Measurements from ENCODE around the gene VAV3. TPM values are rescaled to one million over a fixed set of nuclear protein-coding genes. Genes with fewer than 3 reads are reported as not detected.

Gene VAV3
- total RNA-seq, 2 experiments from 2014 or later = 5.5 to 5.6 TPM

DNA sequence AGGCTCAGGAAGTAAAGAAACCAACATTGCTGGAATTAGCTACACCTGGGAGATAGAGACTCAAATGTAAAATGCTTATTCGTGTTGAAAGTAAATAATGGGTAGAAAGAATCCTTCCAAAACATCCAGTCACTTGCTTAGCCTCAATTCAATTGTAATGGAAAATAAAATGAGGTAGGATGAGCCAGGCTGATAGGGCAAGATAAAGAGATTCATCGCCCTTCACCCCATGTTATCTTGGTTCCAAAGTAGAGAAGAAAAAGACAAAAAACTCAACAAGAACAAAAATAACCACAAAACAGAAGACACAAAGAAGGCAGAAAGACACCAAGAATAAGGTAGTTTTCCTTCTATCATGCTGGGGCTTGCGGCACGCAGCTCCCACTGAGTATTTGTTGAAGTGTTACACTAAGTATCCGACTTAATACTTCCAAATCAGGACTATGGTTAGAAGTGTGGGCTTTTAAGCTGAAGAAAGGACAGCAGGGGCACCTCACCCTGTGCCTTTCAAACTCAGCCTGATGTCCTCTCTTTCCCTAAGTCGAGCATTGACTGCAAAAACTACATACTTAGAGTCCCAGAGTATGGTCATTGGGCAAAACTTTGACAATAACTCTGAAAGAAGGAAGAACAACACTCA, 202.1 kb downstream of the VAV3 start:
- Mint-ChIP-seq H3K4me1 (ENCODE audit: low read depth) (no peaks in the 10 kb centered on the region), H3K27me3 (no peaks in the 10 kb centered on the region), H3K36me3 (ENCODE audit: low read depth) (peaks cover 6% of the 10 kb centered on the region), H3K27ac (no peak overlapping the region), H3K4me3 (no peak overlapping the region), H3K9me3 (no peaks in the 10 kb centered on the region)
- TF ChIP-seq, protein P1, sequence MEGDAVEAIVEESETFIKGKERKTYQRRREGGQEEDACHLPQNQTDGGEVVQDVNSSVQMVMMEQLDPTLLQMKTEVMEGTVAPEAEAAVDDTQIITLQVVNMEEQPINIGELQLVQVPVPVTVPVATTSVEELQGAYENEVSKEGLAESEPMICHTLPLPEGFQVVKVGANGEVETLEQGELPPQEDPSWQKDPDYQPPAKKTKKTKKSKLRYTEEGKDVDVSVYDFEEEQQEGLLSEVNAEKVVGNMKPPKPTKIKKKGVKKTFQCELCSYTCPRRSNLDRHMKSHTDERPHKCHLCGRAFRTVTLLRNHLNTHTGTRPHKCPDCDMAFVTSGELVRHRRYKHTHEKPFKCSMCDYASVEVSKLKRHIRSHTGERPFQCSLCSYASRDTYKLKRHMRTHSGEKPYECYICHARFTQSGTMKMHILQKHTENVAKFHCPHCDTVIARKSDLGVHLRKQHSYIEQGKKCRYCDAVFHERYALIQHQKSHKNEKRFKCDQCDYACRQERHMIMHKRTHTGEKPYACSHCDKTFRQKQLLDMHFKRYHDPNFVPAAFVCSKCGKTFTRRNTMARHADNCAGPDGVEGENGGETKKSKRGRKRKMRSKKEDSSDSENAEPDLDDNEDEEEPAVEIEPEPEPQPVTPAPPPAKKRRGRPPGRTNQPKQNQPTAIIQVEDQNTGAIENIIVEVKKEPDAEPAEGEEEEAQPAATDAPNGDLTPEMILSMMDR (IDR thresholded peaks at IDR 0.05) = no peak
- POLR2A ChIA-PET = no interaction called here
- H3K27ac ChIP-seq (ENCODE audit: low read depth in 1 of 2, low read length in 2 of 2) = no peak overlapping the region
- CTCF ChIA-PET = interaction anchor here (0.8 kb wide), 1 partner anchor 19 kb away, joined by 3 read pairs; no protein-coding TSS in a partner anchor
- DNase-seq (no peak), ATAC-seq (ENCODE audit: poor library complexity) (no peak)
- no peaks in the 10 kb centered on the region for H3K36me3 ChIP-seq (ENCODE audit: insufficient read depth, low read length)
- H3K4me1 ChIP-seq (ENCODE audit: insufficient read depth, low read length) = no peaks in the 10 kb centered on the region
- no peak overlapping the region for H3K4me3 ChIP-seq (ENCODE audit: low read length)
- no peaks in the 10 kb centered on the region for H3K27me3 ChIP-seq (ENCODE audit: control insufficient read depth in 1 of 2, insufficient read depth in 2 of 2, low read length in 2 of 2)
- no peaks in the 10 kb centered on the region for H3K9me3 ChIP-seq (ENCODE audit: control insufficient read depth in 1 of 2, insufficient read depth in 1 of 2, low read length in 2 of 2)
- intact Hi-C loops (cut with DNase I, micrococcal nuclease) = no loop called here

DNA sequence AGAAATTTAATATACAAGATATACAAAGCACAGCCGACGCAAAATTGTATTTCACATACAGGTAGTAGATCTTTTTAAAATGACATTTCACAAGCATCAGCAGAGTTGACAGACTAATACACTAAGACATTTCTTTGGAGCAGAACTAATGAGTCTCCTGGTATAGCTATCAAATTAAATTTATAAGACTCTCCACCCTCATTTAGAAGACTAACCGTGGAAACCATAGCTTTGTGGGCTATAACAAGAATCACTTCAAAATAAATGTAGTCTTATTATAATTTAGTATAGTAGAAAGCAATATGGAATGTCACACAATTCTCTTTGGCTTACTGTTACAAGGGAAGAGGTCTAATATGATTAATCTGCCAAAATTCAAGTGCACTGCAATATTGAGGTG, 204.9 kb downstream of the VAV3 start:
- CTCF ChIA-PET = interaction anchor here (1.0 kb wide), 1 partner anchor 22 kb away, joined by 3 read pairs; no protein-coding TSS in a partner anchor
- no peaks in the 10 kb centered on the region for H3K4me1 ChIP-seq (ENCODE audit: insufficient read depth, low read length)
- Mint-ChIP-seq H3K9me3 (no peaks in the 10 kb centered on the region), H3K27ac (no peak overlapping the region), H3K4me3 (no peak overlapping the region), H3K36me3 (ENCODE audit: low read depth) (peaks cover 6% of the 10 kb centered on the region), H3K27me3 (no peaks in the 10 kb centered on the region), H3K4me1 (ENCODE audit: low read depth) (no peaks in the 10 kb centered on the region)
- no peaks in the 10 kb centered on the region for H3K27me3 ChIP-seq (ENCODE audit: control insufficient read depth in 1 of 2, insufficient read depth in 2 of 2, low read length in 2 of 2)
- ATAC-seq (ENCODE audit: poor library complexity) = no peak
- TF ChIP-seq, protein P1 (IDR thresholded peaks at IDR 0.05) = no peak
- no peak for DNase-seq
- H3K27ac ChIP-seq (ENCODE audit: low read depth in 1 of 2, low read length in 2 of 2) = no peak overlapping the region
- intact Hi-C loops (cut with DNase I, micrococcal nuclease) = no loop called here
- no peaks in the 10 kb centered on the region for H3K36me3 ChIP-seq (ENCODE audit: insufficient read depth, low read length)
- H3K9me3 ChIP-seq (ENCODE audit: control insufficient read depth in 1 of 2, insufficient read depth in 1 of 2, low read length in 2 of 2) = no peaks in the 10 kb centered on the region
- POLR2A ChIA-PET = no interaction called here
- no peak overlapping the region for H3K4me3 ChIP-seq (ENCODE audit: low read length)

DNA sequence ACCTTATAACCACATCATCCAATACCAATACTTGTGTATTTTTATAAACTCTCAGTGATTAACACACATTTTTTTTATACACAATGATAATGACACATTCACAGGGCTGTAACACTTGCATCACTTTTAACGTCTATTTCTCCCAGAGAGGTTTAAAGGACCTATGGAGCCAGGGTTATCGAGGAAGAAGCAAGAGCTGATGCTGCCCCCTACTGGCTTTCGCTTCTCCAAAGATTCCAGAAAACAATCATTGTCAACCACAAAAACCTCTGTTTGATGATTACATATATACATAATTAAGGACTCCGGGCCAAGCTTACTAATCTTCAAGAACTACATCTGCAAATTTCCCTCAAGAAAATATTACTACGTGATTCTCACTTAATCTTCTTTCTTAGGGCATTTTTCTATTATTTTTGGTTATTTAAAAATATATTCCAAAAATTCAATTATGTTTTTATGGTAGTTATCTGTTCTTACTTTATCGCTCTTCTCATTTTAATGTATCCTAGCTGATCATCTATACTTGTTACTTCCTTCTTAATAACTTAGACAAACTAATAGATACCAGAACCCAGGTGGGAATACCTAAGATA, 214.5 kb downstream of the VAV3 start:
- intact Hi-C loops (cut with DNase I, micrococcal nuclease) = no loop called here
- Histone ChIP-seq H3K4me1 (ENCODE audit: insufficient read depth, low read length) (no peaks in the 10 kb centered on the region), H3K36me3 (ENCODE audit: insufficient read depth, low read length) (no peaks in the 10 kb centered on the region), H3K27ac (ENCODE audit: low read depth in 1 of 2, low read length in 2 of 2) (no peak overlapping the region), H3K9me3 (ENCODE audit: control insufficient read depth in 1 of 2, insufficient read depth in 1 of 2, low read length in 2 of 2) (no peaks in the 10 kb centered on the region), H3K27me3 (ENCODE audit: control insufficient read depth in 1 of 2, insufficient read depth in 2 of 2, low read length in 2 of 2) (no peaks in the 10 kb centered on the region), H3K4me3 (ENCODE audit: low read length) (no peak overlapping the region)
- DNase-seq (peak in 4 of 14 experiments; percentile 15 to 25 (median 22)), ATAC-seq (ENCODE audit: poor library complexity) (no peak)
- no peak overlapping the region for H3K4me3 Mint-ChIP-seq
- H3K27me3 Mint-ChIP-seq = no peaks in the 10 kb centered on the region
- POLR2A ChIA-PET = interaction anchor here (0.6 kb wide), 1 partner anchor 12 kb away, joined by 3 read pairs; no protein-coding TSS in a partner anchor
- H3K36me3 Mint-ChIP-seq (ENCODE audit: low read depth) = peaks cover 18% of the 10 kb centered on the region
- TF ChIP-seq, protein P1 (IDR thresholded peaks at IDR 0.05) = peak; percentile 35
- H3K9me3 Mint-ChIP-seq = no peaks in the 10 kb centered on the region
- no peak overlapping the region for H3K27ac Mint-ChIP-seq
- CTCF ChIA-PET = no interaction called here
- no peaks in the 10 kb centered on the region for H3K4me1 Mint-ChIP-seq (ENCODE audit: low read depth)

All from CD4-positive, alpha-beta T cell (primary cell).